SH-SY5Y (cell line): ENCODE results near the gene NUP188.

Source experiments
- GATA2 ChIP-seq: IDR thresholded peaks from 2 replicates; pipeline ENCODE4 v1.6.1; 2011; ENCODE audit warnings: mild to moderate bottlenecking, low read depth, low read length
- GATA3 ChIP-seq: IDR thresholded peaks from 2 replicates; pipeline ENCODE4 v1.6.1; 2011; ENCODE audit warnings: low read depth, mild to moderate bottlenecking, low read length, moderate library complexity

DNA sequence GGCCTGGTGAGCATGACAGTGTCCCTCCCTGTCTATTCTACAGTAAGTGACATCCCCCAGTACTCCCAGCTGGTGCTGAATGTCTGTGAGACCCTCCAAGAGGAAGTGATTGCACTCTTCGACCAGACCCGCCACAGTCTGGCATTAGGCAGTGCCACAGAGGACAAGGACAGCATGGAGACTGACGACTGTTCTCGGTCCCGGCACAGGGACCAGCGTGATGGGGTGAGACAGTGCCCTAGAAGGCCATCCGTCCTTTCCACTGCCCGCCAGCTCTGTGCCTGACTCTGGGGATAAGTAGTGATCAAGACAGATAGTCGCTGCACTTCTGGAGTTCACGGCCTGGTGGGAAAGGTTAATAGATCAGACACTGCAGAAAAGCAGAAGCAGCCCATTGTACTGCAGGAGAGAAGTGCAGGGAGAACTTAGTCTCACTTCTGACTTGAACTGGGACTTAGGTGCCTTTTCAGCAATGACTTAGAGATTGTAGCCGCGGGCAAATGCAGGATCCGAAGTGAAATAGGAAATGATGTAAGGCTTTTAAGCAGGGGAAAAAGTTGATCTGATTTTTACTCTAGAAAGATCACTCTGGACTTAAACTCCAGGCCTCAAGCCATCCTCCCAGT, 52.2 kb downstream of the NUP188 start:
- no peak for TF ChIP-seq GATA2
- no peak for TF ChIP-seq GATA3
